ENCODE data around the gene LZTFL1.

LZTFL1 gene, protein sequence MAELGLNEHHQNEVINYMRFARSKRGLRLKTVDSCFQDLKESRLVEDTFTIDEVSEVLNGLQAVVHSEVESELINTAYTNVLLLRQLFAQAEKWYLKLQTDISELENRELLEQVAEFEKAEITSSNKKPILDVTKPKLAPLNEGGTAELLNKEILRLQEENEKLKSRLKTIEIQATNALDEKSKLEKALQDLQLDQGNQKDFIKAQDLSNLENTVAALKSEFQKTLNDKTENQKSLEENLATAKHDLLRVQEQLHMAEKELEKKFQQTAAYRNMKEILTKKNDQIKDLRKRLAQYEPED

DNA sequence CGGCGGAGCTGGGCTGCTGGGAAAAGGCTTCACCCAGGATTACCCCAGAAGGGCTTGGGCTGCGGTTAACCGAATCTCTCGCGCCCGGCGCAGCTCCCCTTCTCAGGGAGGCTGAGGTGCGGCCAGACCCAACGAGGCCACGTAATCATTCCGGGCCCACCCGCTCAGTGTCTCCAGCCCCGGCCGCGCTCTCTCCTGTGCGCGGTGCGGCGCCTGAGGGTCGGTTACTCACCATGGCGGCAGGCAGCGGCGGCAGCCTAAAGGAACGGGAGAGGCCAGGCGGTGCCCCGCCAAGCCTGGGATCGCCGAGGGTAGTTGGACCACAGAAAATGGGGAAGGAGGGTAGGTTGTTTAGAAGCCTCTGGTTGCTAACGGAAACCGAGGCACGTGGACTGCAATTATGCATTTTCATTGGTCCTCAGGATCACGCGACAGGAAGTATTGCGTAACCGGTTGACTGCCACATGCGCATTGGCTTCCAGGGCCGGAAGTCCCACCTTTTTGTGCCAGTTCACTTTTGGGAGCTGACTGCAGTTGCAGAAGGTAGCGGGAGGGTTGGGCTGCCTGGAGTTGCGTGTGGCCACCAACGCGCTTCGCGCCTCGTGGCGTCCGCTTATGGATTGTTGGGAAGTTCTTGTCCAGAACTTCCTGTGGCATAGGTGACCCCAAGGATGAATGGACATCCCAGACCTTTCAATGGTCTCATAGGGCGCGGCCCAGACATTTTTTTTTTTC is at the start of gene LZTFL1:
Gene LZTFL1 (minus strand): TSS at position 363 of the 735 bp plus-strand sequence. CDS start 128 bp downstream, at position 235.
- H3K4me3 ChIP-seq (ENCODE audit: low read depth, low read length): peak within 1 kb of the TSS; percentile 75
- TF ChIP-seq, protein P1, sequence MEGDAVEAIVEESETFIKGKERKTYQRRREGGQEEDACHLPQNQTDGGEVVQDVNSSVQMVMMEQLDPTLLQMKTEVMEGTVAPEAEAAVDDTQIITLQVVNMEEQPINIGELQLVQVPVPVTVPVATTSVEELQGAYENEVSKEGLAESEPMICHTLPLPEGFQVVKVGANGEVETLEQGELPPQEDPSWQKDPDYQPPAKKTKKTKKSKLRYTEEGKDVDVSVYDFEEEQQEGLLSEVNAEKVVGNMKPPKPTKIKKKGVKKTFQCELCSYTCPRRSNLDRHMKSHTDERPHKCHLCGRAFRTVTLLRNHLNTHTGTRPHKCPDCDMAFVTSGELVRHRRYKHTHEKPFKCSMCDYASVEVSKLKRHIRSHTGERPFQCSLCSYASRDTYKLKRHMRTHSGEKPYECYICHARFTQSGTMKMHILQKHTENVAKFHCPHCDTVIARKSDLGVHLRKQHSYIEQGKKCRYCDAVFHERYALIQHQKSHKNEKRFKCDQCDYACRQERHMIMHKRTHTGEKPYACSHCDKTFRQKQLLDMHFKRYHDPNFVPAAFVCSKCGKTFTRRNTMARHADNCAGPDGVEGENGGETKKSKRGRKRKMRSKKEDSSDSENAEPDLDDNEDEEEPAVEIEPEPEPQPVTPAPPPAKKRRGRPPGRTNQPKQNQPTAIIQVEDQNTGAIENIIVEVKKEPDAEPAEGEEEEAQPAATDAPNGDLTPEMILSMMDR (IDR thresholded peaks at IDR 0.05; ENCODE audit: low read depth, low read length): no peak

DNA sequence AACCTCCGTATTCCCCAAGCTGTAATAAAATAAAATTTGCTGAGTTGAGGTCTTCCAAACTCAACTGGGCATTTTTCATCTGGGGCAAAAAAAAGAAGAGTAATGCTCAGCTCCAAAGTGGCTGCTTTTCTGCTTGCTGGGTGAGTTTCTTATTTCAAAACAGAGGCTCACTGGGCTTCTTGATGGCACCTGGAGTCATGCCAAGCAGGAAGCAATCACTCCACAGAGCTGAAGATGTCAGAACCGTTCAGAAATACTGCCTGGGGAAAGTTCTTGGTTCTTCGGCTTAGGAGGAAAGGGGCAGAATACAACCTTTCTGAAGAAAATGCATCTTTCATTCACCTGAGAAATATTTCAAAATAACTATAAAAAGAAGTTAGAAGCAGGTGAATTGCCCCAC is 48.5 kb upstream of the LZTFL1 start:
- no peak overlapping the region for H3K4me3 ChIP-seq (ENCODE audit: low read depth, low read length)
- TF ChIP-seq, protein P1 (IDR thresholded peaks at IDR 0.05; ENCODE audit: low read depth, low read length): no peak

DNA sequence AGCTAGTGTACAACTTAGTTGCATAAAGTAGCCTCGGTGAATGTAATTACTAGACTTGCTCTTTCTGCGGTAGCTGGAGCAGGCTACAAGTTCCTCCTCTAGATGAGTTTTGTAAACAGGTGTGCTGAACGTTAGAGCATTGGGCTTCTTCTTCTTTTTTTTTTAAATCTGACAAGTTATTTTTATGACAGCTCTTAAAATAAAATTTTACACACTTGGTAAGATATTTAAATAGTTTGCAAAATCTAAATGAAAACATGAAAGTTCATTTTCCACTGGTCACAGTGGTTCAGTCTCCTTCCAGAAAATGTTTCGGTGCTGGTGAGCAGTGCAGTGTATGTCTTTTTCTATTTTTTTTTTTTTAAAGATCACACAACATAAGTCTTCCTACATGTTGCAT is 47.4 kb upstream of the LZTFL1 start:
- H3K4me3 ChIP-seq (ENCODE audit: low read depth, low read length): no peak overlapping the region
- TF ChIP-seq, protein P1 (IDR thresholded peaks at IDR 0.05; ENCODE audit: low read depth, low read length): no peak

DNA sequence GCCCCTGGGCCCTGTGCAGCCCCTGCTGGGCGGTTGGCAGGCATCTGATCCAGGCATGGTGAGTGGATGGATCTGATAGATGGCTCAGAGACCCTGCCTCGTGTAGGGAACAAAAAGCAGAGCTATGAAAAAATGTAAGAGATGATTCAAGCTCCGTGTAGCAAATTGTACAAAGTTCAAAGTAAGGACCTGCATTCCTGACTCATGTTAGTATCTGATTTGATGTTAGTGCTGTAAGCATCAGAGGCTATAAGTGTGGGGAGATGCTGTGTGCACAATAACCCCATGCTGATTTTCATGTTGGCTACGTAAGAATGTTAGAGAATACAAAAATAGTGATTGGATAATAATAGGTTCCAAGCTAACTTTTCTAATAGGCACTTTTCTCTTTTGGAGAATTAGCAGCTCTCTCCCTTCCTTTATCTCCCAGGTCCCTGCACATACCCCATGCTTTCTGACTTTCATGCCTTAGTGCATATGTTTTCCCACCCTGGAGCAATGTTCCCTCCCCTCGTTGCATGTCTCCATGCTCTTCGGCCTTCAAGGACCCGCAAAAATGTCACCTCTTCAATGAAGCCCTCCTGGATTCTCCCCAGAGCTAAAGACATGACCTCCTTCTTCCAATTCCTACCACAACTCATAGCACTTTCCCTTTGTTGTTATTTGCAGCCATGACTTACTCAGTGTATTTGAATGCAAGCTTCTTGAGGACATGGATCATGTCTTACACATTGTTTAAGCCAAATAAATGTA is 46.0 kb upstream of the LZTFL1 start:
- H3K4me3 ChIP-seq (ENCODE audit: low read depth, low read length): no peak overlapping the region
- TF ChIP-seq, protein P1 (IDR thresholded peaks at IDR 0.05; ENCODE audit: low read depth, low read length): no peak

DNA sequence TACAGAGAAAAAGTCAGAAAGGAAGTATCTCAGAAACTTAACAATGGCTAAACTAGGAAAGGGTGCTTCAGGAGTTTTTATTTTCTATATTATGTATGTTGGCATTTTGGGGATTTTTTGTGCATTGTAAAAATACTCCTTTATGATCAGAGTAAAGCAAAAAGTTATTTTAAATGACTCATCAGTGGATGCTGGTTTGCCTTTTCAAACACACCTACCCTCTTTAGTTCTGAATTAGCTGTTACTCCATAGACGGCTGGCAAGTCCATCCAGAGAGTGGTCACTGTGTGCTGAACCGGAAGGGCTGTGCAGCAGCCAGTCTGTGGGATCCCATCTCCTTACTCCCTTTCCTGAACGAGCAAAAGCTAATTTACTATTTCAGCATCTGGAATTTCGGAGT is 45.4 kb upstream of the LZTFL1 start:
- TF ChIP-seq, protein P1 (IDR thresholded peaks at IDR 0.05; ENCODE audit: low read depth, low read length): no peak
- H3K4me3 ChIP-seq (ENCODE audit: low read depth, low read length): no peak overlapping the region

DNA sequence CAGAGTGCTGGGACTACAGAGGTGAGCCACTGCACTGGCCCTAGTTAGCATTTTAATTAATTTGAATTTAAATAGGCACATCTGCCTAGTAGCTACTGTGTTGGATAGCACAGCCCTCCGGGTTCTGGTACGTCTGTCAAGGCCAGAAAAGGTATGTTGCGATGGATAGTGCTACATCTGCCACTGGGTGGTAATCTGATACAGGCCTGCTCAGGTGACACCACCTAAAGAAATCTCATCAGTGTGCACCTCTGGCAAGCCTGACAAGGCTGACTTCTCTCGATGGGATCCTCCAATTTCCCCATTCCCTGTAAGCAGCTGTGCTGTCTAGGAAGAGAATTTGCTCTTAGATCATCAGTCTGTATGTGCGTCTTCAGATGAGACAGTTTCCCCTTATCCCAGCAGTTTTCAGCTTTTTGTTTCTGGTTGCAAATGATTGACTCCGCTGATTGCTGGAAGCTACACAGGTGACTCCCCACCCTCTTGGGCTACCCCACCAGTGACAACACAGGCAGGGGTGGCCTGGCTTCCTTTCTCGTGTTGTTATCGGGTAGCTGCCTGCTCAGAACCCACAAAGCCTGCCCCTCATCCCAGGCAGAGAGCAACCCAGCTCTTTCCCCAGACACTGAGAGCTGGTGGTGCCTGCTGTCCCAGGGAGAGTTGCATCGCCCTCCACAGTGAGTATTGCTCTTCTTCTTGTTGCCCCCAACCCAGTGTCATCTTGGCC is 44.2 kb upstream of the LZTFL1 start, which contains the start of gene CCR9:
Gene CCR9 (plus strand): TSS at position 565 of the 727 bp plus-strand sequence. CDS start 8,391 bp downstream, outside the sequence.
- TF ChIP-seq, protein P1 (IDR thresholded peaks at IDR 0.05; ENCODE audit: low read depth, low read length): no peak
- H3K4me3 ChIP-seq (ENCODE audit: low read depth, low read length): no peak within 1 kb of the TSS
